GM21447 (cell line): ENCODE data around the gene LRTM2.

Source experiments
- ATAC-seq: cut with Tn5 transposase; IDR thresholded peaks from one replicate; pipeline ENCODE4 v1.9.1; 2021; ENCODE audit not compliant: unreplicated experiment

The LRTM2 gene

DNA sequence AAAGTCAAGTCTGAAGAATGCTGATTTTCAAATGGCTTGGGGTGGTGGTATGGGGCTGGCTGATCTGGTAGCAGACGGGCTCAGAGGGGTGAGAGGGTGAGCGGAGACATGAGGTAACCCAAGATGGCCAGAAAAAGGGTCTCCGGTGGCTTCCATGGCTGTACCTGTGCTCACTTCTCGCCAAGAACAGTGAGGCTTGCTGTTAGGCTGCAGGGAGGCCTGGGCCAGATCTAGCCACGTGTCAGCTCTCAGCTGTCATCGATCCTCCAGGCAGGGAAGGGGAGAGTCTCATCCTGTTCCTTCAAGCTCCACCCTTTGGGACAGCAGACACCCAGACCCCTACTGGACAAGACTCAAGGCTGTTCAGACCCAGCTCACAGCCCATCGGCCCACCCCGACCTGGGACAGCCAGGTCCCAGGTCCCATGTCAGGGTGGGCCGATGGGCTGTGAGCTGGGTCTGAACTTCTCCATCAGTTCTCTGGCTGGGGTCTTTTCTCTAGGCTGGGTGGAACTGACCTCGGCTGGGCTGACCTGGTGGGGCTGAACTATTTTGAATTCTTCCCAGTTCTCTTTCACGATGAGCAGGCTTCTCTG, 9.0 kb downstream of the LRTM2 start:
- ATAC-seq, result no peak

DNA sequence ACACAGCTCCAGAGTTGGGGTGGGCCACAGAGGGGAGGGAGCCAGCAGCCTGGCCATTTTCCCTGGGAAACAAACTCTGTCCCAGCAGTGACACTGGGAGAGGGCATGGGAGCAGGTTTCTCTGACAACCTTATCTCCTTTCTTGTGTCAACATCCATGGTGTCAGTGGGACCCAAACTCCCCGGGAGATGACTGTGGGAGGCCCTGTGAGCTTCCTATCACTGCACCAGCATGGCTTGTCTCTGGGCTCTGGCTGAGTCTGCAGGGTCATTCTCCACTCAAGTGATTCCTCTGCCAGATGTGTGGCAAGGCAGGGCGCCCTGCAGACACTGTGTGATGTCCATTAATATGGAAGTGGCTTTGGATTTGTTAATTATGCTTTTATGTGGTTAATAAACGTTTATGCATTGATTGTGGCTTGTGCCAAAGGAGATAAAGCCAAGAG, 10.1 kb downstream of the LRTM2 start:
- ATAC-seq, result no peak

DNA sequence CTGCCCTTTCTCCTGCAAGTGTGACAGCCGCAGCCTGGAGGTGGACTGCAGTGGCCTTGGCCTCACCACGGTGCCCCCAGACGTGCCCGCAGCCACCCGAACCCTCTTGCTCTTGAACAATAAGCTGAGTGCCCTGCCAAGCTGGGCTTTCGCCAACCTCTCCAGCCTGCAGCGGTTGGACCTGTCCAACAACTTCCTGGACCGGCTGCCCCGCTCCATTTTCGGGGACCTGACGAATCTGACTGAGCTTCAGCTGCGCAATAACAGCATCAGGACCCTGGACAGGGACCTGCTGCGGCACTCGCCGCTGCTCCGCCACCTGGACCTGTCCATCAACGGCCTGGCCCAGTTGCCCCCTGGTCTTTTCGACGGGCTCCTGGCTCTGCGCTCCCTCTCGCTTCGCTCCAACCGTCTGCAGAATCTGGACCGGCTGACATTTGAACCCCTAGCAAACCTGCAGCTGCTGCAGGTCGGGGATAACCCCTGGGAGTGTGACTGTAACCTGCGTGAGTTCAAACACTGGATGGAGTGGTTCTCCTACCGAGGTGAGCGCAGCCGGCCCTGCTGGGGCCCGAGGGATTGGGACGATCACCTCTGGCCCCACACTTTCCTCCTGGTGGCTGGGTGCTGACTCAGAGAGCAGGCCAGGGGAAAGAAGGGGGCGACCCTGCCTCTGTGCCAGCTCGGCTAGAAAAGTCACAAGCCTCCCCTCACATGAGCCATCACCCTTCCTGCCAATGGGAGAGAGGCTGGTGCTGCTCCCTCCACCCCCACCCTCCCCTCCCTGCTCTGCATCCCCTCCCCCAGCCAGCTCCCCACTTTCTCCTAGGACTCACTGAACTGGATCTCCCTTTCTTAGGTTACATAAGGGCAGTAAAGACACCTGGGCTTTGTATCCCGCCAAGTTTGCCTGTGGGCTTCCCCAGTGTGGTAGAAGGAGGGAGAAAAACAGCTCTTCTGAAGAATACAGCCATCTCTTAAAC, 10.9 kb downstream of the LRTM2 start:
- no peak for ATAC-seq

DNA sequence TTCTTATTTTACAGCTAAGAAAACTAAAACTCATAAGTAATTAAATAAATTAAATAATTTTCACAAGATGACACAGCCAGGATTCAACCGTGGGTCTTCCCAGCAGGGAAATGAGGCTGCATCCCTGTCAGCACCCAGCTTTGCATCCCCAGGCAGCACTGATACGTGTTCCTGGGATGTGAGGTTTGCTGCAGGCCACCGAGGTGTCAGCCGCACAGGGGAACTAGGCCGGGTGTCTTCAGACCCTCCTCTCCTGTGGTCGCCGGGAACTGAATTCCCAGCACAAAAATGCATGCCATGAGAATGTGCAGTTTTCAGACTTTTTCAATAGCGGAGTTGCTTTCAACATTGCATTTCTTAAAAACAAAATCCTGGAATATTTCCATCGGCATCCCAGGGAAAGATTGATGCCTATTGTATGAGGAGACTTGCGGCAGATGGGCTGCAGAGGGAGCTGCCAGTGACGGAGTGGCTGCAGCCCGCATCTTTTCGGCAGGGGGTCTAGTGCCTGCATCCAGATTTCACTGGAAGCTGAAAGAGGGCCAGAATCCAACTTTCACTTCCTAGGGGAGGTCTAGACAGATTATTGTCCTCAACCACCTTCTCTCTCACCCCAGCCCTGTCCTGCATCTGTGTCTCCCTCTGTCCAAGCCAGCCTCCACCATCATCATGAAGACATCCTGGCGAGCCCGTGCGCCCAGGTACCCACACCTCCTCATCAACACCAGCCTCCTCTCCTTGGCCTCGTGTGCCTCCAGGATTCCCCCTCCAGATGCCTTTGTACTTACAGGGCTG, 12.6 kb downstream of the LRTM2 start:
- no peak for ATAC-seq

DNA sequence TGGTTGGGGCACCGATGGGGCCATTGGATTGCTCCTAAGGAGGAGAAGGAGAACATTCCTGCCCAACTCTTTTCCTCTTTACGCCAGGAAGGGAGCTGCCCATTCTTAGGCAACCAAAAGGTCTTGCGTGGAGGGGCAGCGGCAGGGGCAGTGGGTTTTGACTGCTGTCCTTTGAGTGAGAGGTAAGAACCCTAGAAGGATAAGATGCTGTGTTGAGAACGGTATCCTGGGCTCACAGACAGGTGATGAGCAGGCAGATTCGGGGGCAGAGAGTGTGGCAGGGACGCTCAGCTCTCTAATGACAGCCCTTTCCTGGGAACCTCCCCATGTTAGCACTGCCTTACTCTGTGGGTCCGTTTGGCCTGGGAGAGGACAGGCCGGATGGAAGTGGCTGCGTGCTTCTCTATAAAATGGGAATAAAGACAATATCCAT, 13.2 kb downstream of the LRTM2 start:
- no peak for ATAC-seq

DNA sequence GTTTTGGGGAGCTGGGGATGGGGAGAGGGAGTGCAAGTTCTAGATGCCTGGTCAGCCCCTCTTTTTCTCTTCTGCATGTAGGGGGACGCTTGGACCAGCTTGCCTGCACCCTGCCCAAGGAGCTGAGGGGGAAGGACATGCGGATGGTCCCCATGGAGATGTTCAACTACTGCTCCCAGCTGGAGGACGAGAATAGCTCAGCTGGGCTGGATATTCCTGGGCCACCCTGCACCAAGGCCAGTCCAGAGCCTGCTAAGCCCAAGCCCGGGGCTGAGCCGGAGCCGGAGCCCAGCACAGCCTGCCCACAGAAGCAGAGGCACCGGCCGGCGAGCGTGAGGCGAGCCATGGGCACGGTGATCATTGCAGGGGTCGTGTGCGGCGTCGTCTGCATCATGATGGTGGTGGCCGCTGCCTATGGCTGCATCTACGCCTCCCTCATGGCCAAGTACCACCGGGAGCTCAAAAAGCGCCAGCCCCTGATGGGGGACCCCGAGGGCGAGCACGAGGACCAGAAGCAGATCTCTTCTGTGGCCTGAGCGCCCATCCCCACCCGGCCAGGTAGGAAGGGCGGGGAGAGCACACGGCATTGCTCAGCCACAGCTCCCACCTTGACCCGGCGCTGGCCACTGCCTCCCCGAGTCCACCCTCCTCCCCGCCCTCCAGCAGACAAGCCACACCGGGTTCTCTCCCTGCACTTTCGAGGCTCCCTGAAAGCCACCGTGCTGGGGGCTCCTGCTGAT, 14.0 kb downstream of the LRTM2 start:
- ATAC-seq, result no peak

DNA sequence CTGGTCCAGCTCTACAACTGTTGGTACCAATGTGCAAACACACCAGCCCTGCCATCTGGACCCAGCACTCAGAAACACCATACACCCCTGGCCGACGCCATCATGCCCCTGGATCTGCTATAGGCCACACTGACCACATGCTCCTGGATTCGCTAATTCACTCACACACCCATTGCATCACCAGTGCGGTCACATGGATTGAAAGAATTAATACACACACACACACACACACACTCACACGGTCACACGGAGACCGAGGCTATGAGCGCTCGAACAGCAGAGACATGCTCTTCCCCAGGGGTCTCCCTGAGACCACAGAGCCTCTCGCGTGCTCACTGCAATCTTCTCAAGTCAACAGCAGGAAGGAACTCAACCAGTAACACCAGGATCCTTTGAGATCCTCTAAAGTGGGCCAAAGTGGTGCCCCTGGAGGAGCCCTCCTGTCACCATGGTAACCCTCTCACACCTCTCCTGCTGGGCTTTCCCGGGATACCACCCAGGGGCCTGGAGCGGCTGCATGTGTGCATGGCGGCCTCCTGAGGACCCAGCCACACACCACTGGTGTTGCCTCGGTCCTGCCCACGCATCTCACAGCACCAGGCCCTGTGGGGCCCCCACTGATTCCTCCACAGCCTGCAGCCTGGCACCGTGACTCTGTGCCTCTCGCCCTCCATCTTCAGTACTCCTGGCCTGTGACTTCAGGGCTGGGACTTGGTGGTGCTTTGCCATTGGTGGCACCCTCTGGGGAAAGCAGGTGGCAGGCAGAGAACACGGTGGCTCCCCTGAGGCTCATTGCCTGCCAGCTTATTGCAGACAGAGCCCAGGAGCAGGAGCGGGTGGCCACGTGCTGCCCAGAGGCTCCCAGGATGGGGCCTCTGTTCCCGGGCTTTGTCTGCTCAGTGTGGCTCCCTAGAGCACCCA, 15.1 kb downstream of the LRTM2 start:
- no peak for ATAC-seq

DNA sequence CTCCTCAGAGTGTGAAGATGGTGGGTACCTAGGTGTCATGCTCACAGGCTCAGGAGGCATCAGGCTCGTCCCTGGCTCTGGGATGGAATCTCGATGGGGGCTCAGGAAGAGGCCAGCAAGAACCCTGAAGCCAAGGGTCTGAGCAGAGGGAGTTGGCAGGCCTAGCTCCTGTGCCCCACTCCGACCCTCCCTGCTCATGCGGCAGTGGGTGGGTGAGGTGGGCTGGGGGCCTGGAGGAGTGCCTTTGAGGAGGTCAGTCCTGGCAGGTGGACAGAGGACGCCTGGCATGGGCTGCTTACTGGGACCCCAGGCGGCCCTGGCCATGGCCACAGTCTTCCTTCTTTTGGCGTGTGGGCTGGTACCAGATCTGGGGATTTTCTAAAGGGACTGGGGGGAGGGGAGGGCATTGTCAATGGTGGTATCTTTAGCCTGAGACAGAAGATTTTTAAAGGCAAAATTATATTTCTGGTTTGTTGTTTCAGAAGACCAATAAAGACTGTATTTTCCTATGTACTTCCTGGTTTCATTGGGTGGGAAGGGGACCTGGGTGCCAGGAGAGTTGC, 16.0 kb downstream of the LRTM2 start:
- ATAC-seq, result no peak

DNA sequence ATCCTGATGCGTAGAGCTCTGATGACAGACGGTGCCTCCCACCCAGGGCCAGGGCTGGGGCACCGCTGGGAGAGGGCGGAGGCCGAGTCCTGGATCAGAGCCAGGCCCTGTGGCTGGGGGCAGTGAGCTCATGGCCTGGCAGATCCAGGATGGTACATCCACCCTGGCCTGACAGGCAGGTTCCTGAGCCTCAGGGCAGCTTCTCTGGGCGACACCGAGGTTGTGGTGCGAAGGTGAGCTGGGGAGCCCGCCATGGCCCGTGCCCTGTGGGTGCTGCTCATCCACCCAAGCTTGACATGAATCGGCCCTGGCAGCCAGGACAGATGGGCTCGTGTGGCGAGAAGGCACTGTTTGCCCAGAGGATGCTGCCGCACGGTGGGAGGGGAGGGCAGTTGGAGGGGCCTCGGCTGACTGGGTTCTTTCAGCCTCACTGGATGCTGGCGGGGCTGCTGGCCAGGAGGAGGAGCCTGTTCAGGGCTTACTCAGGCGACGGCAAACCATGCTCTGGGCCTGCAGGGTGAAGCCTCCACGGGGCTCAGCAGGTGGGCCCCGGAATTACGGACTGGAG, 16.6 kb downstream of the LRTM2 start:
- ATAC-seq, result no peak

DNA sequence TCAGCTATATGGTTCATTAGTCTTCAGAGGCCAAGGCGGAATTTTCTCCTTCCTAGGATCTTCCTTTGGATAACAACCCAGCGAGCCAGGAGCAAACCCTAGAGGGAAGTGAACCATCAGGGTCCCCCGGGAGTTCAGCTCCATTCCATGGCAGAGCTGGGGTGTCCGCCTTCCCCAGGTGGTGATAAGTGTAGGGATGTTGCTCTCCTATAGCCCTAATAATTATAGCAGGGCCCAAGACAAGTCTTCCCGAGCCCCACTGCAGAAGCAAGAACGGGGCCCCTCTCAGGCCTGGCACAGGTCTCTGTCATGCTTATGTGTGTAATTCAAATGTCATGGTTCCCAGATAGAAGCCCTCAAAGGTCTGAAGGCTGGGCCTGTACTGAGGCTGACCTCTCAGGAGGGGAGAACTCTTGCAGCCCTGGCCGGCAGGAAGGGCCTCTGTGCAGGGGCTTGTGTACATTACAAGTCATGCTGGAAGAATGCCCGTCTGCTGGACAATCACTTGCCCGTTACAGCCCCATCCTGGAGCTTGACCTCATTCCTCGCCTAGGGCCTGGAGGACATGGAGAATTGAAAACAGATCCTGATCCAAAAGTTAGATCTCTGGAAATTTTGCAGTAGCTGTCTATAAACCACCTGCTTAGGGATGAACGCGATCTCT, 17.3 kb downstream of the LRTM2 start:
- ATAC-seq, result no peak

DNA sequence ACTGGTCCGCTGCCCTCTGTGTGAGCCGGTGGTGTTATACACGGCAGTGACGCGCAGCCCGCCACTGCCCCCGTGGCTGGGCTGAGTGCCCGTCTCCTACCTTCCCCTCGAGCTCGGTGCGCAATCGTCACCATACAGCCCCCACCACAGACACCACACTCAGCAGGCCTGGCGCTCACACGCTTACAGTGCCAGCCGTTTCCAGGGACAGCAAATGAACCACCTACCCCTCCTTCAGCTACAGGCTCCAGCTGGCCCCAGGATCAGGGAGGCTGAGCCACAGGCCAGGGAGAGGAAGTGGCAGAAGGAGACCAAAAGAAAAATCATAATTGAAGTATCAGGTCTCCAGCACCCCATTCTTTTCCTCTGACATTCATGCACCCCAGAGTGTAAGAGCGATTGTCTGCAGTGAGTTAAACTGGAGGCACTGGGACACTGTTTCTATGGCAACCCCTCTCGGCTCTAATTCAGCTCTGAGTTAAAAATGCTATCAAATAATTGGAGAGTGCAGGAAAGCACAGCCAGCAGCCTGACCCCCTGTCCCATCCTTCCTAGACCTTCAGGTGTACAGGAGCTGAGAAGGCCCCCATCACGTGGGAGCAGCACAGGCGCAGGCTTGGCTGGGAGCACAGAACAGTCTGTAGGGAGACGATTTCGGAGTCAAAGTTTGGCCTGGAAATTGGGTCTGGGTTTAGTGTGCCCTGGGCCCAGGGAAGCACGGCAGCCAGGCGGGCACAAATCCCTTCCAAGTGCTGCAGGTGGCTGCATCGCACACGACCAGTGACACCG, 18.0 kb downstream of the LRTM2 start:
- no peak for ATAC-seq

DNA sequence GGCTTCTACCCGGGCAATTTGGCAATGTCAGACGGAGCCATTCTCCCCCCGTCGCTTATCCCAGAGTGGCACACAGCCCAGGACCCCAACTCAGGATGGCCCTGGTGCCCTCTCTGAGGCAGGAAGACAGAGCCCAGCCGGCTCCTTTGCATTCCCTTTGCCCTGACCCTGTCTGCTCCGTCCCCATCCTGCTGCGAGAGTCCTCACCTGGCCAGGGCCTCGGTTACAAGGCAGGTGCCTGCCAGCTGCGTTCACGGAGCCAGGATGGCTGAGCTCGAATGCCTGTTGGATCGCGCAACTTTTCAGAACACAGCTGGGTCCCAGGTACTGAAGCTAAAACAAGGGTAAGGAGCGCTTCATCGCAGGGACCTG, 18.6 kb downstream of the LRTM2 start:
- ATAC-seq, result no peak

DNA sequence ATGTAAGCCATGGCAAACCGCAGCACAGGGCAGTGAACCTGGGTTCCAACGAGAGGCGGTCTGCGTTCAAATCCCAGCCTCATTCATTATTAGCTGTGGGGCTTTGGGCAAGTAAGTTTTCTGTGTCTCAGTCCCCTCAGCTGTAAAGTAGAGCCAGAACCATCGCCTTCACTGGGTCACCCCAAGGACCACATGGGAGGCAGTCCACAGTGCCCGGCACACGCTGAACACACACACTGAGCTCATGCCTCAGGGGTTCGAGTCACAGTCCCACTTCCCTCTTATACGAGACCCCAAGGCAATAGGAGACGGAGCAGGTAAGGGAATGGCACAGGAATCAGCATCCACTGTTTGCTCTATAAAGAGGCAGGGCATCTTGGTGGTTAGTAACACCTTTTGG, 19.1 kb downstream of the LRTM2 start:
- no peak for ATAC-seq

DNA sequence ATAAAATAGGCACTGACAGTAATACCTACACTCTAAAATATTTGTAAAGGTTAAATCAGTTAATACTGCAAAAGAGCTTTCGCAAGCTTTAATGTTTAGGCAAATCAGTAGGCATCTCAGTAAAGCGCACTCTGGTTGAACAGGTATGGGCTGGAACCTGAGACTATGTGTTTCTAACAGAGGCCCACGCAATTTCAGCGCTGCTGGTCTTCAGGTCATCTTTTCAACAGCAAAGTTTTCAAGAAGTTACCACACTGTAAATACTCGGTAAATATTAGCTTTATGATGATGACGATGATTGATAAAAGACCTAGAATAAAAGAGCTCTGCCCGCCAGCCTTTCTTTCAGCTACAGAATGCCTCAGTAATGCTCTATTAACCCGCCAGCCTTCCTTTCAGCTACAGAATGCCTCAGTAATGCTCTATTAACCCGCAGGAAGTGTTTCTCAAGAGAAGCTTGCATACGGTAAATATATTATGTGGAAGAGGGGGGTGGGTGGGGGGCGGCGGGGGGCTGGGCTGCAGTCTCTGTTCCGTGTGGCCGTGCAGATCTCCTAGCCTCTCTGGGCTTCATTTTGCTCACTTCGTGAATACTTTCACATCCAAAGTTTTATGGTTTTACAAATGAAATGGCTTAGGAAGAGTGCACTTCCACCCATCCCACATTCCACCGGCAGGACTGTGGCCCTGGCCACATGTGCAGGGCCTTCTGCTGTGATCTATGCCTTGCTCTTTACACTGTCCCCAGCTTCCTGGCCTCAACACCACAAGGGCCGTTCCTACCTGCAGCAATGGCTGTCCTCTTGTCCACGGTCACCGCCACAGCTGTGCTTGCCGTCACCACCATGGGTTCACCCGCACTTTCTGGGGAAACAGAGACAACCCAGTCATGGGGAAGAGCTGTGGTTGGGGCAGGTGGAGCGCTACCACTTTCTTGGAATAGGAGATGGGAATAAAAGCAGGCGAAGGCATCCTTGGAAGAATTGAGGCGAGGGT, 19.9 kb downstream of the LRTM2 start:
- no peak for ATAC-seq

DNA sequence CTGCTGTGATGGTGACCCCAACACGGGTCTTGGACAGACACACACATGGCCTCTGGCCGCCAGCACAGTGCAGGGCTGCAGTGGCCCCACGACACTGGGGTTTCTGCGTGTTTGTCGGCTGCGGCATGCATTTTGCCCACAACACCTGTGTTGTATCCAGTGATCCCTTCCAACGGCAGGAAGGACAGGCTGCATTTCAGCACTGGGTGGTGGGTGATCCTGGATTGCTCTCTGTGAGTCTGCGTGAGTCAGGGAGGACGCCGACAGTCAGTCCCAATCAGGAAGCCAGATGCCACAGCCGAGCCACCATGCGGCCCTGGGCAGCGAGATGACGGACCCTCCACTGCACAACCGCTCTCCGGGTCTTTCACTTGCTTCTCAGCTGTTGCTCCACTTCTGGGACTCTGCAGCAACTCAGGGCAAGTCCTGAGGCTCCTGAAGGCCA, 20.6 kb downstream of the LRTM2 start:
- no peak for ATAC-seq

DNA sequence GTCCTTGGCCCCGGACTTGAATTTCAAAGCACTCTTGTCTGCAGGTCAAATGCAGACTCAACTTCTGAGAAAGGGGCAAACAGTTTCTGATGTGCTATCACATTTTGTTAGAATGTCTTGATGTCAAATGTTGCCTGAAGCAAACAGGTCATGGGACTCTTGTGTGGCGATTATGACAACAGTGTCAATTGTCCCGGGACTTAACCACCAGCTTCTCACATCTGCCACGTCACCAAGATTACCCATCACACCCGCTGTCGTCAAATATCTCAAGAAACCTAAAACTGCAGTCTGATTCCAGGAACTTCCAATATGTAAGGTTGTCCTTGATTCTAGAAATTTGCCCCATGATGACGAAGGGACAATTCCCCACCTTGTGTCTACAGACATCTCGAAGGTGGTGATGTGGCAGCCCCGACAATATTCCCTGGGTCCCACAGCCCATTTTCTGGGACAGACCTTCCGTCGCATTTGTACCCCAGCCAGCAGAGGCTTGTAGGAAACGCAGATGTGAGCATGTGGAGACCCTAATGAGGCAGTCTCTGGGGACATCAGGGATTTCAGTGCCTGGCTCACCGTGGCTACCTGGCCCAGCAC, 21.3 kb downstream of the LRTM2 start:
- no peak for ATAC-seq
